ENCODE data around the gene SUN1.

SUN1 gene

DNA sequence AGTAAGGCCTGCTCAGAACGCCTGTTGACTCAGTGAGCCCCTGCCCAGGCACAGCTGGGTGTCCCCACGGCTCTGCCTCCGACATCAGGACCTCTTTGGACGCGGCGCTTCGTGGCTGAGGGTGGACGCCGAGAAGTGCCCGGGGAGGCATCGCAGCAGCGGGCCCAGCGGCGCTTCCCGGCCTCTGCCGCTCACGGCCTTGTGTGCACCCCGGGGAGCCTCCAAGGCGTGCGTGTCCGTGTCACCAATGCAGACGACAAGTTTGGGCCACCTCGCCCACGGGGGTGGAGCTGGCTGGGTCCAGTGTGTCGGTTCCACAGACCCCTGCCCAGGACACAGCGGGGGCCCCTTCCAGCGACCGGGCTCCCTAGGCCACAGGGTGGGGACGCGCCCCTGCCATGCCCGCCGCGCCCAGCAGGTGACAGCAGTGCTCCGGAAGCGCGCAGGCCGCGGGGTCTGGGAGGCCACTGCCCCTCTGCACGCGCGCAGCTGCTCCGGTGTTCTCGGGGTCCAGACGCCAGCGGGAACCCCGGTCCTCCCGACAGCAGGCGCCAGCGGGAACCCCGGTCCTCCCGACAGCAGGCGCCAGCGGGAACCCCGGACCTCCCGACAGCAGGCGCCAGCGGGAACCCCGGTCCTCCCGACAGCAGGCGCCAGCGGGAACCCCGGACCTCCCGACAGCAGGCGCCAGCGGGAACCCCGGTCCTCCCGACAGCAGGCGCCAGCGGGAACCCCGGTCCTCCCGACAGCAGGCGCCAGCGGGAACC, 76.5 kb downstream of the SUN1 start:
- peak; percentile 44 for DNase-seq

DNA sequence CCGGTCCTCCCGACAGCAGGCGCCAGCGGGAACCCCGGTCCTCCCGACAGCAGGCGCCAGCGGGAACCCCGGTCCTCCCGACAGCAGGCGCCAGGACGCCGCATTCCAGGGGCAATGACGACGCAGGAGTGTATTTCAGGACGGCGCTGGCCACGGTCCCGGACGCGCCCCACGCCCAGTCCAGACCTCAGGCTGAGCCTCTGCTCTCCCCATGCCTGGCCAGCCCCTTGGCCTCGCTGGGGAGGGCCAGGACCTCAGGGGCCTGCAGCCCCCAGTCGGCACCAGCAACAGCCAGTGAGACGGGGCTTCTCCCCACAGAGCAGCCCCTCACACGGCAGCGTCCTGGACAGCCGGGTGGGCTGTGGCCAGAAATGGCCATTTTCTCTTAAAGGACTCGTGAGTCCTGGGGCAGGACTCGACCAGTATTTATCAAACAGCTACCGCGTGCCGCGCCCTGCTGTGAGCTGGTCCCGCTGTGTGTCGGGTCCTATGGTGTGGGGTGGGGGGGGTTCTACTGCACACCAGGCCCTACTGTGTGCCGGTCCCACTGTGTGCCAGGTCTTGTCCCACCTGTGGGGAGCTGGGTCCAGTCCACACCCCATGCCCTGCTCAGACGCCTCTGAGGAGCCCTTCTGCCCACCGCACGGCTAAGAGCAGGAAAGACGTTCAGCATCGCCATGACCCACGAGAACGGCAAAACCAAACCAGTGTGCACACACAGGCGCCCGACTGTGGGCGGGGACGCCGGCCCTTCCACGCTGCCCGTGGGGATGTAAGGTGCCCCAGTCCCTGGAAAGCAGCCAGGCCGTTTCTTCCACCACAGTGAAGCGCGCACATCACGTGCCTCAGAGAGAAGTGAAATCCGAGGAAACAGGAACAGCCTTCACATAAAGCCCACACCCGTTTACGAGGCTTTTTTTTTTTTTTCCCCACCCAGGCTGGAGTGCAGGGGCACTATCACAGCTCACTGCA, 77.4 kb downstream of the SUN1 start:
- no peak for DNase-seq

DNA sequence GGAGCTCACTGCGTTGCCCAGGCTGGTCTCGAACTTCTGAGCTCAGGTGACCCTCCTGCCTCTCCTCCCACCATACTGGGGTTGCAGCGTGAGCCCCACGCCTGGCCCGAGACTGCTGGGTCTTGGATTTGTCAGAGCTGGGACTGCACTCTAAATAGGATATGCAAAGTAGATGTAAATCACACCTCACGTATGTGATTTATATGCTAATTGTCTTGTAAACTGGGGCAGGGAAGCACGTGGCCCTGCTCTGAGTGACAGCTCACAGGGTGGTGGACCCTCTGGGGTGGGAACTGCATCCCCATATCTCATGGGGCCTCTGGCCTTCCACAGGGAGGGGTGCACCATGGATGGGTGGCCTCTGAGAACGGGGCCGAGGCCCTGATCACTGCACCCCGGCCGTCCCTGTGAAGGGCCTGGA, 78.2 kb downstream of the SUN1 start:
- DNase-seq = no peak

DNA sequence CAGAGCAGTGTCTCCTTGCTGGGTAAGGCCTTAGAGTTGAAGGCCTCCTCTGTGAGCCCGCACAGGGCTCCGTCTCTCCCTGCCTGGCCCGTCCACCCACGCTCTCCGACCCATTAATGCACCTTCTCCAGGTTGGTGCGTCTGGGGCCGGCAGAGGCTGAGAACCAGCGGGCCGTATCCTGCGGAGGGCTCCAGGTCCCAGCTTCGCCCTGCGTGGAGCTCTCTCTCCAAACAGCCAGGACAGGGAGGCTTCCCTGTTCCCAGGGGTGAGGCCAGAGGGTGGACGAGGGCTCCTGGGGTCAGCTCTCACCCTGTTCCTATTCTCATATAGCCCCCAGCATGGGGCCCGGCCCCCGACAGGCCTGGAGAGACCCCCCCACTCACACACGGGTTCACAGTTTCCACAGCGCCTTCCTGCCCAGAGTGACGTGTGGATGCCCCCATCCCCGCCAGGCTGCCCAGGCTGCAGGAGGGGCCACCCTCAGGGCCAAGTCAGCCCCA, 78.7 kb downstream of the SUN1 start:
- no peak for DNase-seq

DNA sequence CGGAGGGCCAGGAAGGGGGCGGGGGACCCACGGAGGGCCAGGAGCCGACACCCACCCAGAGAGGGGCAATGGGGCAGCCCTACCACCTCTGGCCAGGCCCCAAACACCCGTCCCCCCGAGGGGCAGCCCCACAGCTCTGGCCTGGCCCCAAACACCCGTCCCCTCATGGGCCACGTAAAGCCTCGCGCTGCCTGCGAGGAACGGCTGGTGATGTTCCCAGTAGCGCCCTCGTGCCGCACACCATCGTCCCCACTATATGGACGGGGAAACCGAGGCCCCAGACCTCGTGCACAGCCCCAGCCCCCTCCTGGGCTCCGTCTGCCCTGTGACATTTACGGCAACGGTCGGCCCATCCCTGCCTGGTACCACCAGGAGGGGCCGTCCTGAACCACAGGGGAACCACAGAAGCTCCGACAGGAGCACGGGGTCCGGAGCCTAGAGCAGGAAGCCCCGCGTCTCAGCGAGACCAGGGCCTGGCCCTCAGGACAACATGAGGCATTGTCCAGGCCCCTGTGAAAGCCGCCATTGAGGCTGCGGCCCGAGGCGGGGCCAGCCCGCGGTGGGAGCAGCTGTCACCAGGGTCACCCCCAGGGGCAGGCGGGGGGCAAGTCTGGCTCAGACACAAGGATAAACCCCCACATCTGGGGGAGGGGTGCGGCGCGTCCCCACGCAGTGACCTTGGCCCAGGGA, 79.7 kb downstream of the SUN1 start:
- no peak for DNase-seq

DNA sequence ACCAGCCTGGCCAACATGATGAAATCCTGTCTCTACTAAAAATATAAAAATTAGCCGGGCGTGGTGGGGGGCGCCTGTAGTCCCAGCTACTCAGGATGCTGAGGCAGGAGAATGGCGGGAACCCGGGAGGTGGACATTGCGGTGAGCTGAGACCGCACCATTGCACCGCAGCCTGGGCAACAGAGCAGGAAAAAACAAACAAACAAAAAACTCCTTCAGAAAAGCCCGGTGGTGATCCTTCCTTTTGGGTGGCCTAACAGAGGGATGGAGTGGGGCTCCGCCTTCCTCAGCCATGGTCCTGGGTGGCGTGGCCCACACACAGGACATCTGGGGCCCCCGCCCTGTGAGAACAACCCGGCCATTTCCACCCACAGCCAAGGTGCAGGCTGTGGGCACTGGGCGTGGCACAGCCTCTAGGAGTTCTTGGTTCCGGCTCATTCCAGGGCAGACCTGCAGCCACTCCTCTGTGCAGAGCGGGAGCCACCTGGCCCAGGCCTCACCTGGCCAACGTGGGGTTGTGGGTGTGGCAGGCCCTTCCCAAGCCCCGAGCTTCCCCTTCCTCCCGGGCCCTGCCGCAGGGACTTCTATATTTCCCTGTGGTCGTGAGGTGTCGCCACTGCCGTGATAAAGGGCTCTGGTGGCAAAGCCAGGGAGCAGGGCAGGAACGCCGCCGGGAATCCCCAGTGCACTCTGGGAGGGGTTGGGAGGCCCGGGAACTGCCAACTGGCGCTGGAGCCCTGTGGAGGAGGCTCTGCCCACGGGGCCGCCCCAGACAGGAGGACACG, 81.7 kb downstream of the SUN1 start:
- no peak for DNase-seq

DNA sequence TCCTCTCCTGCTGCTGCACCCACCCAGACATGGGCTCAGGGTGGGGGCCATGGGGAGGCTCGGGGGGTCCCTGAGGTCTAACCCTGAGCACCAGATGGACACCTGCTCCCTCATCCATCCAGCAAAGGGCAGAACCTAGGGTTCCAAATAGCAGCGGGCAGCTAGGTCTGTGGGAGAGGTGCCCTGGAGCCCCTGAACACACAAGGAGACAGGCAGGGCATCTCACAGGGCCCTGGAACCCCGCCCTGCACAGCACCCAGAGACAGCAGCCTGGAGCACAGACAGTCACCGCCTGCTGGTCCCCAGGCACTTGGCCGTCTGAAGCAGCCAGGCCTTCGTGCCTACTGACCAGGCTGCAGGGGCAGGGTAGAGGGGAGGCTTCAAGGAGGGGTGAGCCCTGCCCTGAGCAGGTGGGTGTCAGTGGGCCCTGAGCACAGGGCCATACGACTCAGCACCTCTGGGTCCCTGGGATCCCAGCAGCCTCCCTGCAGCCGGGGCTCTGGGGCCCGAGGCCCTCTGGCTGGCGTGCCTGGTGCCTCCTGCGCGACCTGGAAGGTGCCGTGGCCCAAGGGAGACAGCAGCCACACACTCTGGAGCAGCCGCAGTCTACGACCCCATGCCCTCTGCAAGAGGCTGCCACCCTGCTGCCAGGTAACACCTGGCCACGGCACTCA, 82.4 kb downstream of the SUN1 start:
- no peak for DNase-seq

DNA sequence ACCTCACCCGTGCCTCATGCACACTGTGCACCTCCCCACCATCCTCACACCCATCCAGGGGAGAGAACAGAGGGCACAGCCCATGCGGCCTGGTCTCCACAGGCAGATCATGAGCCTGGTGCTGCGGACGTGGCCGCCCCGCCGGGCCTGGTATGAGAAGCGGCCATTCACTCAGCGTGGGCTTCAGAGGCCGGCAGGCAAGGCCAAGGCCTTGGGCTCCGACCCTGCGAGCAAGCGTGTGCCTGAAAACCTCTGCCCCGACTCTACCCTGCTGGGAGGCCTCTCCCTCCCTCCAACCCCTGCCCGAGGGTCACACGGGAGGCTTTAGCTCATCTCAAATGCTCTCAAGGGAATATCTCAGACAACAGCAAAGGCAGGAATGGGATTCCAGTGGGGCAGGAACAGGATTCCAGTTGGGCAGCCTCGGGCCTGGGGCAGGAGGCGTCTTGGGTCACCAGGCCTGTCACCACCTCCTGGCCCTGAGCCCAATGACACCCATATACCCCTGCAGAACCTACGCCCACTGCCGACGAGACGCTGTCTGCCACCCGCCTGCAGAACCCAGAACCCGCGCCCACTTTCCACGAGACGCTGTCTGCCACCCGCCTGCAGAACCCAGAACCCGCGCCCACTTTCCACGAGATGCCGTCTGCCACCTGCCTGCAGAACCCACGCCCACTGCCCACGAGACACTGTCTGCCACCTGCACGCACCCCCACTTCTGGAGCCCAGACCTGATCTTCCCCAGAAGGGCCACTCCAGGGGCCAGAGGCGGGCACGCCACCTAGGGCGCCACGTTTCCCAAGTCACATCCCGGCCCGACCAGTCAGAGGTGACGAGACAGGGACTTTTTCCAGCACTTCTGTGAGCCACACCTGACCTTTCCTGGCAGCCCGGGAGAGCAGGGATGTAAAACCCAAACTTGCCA, 83.3 kb downstream of the SUN1 start:
- DNase-seq = no peak

DNA sequence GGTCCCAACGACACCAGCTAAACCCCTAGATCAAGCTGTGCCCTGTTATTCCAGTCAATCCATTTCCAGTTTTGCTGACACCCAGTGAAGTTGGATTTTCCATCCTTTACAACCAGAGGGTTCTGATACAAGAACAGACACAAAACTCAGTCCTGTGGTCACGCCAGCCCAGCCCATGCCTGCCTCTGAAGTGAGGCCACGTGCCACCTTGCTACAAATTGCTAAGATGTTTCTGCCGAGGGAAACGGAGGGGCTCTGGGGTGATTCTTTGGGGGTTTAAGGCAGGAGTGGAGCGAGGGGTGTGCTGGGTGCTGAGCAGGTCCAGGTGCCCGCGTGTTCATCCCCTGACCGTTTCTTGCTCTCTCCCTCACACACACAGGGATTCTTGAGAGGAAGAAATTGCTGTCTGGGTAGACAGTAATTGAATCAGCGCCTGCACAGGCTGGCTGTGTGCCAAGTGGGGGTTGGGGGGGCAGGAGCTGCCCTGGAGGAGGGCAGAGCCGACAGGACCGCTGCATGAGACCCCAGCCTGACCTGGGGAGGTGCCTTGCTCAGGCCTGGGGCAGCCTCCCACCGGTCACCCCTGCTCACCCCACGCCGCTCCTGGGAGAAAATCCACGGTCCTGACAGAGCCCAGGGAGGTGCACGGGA, 84.1 kb downstream of the SUN1 start:
- DNase-seq = peak; percentile 34

DNA sequence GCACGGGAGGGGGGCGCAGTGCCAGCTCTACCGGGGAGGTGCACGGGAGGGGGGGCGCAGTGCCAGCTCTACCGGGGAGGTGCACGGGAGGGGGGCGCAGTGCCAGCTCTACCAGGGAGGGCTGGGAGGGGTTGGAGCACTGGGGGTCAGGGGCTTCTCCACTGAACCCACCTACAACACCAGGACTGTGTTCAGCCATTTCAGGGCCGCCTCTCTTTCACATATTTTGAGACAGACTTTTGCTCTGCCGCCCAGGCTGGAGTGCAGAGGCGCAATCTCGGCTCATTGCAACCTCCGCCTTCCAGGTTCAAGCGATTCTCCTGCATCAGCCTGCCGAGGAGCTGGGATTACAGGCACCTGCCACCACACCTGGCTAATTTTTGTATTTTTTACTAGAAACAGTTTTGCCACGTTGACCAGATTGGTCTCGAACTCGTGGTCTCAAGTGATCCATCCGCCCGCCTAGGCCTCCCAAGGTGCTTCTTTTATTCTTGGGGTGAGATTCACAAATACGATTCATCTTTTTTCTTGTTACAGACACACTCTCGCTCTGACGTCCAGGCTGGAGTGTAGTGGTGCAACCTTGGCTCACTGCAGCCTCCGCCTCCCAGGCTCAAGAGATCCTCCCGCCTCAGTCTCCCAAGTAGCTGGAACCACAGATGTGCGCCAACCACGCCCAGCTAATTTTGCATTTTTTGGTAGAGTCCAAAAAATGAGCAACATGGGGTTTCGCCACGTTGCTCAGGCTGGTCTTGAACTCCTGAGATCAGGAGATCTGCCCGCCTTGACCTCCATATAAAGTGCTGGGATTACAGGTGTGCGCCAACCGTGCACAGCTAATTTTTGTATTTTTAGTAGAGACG, 85.2 kb downstream of the SUN1 start:
- no peak for DNase-seq

DNA sequence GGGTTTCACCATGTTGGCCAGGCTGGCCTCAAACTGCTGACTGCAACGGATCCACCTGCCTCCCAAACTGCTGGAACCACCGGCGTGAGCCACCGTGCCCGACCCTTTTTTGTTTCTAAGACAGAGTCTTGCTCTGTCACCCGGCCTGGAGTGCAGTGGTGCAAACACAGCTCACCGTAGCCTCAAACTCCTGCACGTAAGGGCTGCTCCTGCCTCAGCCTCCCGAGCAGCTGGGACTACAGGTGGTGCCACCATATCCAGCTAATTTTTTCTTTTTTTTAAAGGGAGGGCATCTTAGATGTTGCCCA, 85.8 kb downstream of the SUN1 start:
- no peak for DNase-seq

DNA sequence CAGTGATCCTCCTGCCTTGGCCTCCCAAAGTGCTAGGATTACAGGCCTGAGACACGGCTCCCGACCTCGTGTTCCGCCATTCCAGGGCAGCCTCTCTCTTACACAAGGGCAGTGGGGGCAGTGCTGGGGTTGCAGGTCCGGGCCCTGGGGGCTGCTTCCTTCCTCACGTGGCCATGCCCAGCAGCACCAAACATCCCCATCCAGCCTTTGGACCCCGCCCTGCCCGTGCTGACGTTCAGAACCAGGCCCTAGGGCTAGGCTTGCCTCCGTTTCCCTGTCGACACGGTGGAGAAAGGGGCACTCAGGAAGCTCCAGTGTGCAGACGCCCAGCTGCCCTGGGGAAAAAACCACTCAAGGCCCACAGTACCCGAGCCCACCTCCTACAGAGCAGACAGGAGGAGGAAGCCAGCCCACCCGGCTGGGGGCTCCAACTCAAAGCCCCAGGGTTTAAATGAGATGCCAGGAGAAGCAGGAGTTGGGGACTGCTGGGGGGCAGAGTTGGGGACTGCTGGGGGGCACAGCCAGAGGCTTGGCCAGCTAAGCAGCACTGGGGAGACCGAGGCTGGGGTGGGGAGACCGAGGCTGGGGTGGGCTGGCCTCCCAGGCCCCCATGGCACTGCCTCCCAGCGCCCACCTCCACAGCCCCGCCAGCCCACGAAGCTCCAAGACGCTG, 86.3 kb downstream of the SUN1 start:
- DNase-seq = no peak

DNA sequence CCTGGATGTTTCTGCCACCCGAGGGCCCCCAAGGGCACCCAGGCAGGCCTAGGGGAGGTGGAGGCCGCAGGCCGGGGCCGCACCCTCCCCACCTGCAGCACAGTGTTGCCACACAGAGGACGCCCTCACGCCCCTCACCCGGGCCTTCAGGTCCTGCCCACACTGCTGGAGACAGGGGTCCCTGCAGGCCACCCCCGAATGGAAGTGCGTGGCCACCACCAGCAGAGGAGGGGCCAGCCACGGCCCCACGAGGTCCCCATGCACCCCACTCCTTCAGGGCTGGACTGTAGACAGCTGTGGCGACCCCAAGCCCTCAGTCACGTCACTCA, 86.8 kb downstream of the SUN1 start:
- no peak for DNase-seq

DNA sequence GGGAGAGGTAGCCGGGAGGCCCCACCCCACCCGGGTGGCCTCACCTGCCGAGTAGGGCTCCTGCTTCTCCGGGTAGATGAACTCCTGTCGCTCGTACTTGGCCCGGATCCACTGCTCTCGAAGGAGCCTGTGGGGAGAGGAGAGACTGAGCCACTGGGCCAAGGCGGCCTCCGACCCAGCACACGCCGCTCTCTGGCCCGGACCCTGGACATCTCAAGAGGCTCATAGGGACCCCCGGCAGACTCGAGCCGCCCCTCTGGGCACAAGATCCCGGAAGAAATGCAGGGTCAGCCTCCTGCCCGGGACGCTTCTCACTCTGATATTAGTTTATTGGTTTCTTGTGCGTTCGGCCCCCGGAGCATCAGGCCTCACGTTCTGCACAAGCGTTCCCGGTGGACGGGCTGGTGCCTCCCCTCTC, 87.7 kb downstream of the SUN1 start:
- DNase-seq = no peak

DNA sequence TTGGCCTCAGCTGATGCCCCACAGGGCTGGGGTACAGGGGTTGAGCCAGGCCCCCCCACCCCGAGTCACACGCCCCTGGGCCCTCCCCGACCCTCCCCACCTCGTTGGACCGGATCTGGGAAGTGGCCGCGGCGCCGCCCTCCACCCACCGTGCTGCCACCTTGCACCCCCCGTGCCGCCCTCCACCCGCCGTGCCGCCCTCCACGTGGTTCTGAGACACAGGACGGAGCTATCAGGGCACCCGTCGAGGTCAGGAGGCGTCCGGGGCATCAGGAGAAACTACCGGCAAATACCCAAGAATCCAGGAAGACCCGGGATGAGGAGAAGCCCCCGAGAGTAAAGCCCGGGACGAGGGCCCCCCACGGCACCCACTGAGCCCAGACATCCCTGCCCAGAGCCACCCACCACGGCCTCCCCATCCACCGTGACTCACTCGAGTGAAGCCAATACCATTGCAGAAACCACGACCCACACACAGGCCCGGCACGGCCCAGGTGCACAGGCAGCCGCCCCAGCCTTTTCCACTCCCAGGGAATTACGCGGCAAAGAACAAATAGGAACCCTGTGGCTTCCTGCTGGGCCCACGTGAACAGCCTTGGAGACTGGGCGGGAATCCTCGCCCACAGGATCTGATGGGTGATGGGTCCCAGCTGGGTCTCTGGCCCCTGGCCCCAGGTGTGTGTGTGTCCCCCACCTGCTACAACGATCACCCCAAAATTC, 88.2 kb downstream of the SUN1 start:
- DNase-seq = no peak

DNA sequence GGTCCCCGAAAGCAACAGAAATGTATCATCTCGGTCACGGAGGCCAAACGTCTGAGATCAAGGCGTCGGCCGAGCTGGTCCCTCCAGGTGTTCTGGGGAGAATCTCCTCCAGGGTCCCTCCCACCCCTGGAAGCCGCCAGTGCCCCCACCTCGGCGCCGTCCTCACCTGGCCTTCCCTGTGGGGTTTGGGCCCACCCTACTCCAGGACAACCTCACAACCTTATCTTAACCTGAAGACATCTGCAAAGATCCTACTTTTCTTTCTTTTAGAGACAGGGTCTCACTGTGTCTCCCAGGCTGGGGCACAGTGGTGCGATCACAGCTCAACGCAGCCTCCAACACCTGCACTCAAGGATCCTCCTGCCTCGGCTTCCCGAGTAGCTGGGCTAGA, 88.8 kb downstream of the SUN1 start:
- no peak for DNase-seq

DNA sequence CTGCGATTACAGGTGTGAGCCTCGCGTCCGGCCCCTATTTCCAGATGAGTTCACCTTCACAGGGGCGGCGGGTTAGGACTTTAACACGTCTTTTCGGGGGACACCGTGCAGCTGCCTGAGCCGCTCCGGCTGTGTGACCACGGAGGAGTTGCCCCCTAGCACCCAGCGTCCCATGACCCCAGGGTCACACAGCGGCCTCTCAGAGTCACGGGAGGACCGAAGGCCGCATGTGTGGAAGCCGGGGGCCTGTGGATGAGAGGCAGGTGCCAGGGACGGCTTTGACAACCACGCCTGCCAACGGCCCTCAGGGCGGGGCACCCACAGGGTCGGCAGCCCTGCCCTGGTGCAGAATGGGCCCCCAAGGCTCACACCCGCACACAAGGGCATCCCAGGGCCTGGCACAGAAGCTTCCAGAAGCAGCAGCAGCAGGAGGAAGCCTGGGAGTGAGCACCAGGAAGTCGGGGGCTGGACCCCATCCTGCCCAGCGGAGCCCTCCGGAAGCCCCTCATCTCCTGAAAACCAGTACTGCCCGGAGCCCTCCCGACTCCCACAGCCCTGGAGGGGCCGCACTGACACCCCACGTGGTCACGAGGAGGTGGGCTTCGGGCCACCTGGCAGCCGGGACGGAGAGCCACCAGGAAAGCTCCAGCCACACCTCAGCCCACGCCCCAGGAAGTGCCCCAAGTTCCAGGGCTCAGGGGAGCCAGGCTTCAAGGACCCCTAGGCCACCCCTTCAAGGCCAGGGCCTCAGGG, 89.5 kb downstream of the SUN1 start:
- DNase-seq = no peak

Measured in NCI-H1092 (cell line).